ENCODE results near the gene SRGAP1.

DNA sequence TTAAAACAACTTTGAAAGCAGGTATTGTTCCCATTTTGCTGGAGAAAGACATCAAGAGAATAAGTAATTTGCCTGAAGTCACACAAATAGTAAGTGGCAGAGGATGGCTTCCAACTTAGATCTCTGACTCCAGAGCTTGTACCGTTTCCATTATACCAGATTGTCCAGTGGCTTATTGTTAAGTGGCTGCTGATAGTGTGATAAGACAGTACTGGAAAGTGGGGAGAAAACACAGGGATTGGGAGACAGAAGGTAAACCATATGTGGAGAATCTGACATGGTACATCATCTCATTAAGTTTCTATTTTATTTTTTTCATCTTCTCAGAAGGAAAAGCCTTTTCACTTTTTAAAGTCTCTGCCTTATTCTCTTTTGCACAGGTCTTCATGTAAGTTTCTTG, 108.5 kb downstream of the SRGAP1 start:
- TF ChIP-seq, protein P1, sequence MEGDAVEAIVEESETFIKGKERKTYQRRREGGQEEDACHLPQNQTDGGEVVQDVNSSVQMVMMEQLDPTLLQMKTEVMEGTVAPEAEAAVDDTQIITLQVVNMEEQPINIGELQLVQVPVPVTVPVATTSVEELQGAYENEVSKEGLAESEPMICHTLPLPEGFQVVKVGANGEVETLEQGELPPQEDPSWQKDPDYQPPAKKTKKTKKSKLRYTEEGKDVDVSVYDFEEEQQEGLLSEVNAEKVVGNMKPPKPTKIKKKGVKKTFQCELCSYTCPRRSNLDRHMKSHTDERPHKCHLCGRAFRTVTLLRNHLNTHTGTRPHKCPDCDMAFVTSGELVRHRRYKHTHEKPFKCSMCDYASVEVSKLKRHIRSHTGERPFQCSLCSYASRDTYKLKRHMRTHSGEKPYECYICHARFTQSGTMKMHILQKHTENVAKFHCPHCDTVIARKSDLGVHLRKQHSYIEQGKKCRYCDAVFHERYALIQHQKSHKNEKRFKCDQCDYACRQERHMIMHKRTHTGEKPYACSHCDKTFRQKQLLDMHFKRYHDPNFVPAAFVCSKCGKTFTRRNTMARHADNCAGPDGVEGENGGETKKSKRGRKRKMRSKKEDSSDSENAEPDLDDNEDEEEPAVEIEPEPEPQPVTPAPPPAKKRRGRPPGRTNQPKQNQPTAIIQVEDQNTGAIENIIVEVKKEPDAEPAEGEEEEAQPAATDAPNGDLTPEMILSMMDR (IDR thresholded peaks at IDR 0.05) = no peak
- no peak for TF ChIP-seq POLR2A (IDR thresholded peaks at IDR 0.05)

Data from right lobe of liver (tissue), 4 donors.